GM19239 (cell line): Measurements from ENCODE around the gene YOD1.

Experiments
- DNase-seq: peaks from one replicate; pipeline ENCODE4 v3.0.0; 2011; ENCODE audit warnings: low spot score; ENCODE audit not compliant: insufficient read length
- FAIRE-seq: peaks from 2 replicates; lab custom pipeline; 2011; peaks lifted over from hg19 to GRCh38; lab: Jason Lieb, UNC

Gene YOD1

DNA sequence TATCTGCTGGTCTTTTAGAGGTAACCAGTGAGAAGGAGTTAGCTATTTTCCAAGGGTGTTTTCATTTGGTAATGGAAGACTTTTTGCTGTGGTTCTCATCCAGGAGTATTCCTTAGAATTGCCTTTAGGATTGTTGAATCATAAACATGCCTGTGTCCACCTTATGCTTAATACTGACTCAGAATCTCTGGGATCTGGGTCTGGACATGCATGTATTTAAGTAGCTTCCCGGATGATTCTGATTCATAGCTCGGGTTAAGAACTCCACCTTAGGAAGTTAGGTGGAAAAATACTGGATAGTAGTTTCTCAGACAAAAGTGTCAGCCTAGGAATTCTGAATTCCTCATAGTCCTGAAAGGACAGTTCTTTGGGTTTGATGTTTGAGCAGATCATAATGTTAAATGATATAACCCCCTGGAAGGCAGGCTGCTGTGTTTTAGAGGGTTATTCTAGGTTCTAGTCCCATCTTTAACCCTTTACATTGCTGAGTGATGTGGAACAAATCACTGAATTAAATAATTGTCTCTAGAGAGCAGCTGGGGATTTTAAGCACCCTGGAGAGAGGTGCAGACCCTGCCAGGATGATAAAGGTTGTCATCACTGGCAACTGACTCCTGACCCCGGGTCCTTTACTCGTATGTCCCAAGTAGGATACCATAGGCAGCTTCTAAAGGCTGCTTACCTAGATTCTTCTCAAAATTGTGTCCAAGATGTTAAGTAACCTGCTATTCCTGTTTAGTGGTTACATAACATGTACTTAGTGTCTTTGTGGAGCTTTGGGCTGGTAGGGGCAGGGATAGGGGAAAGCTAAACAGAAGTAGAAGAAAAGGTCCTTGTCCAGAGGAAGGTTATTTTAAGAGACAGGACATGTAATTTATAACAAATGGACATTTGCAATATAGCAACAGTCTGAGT lies 23.2 kb upstream of the YOD1 start:
- FAIRE-seq (no peak), DNase-seq (no peak)

DNA sequence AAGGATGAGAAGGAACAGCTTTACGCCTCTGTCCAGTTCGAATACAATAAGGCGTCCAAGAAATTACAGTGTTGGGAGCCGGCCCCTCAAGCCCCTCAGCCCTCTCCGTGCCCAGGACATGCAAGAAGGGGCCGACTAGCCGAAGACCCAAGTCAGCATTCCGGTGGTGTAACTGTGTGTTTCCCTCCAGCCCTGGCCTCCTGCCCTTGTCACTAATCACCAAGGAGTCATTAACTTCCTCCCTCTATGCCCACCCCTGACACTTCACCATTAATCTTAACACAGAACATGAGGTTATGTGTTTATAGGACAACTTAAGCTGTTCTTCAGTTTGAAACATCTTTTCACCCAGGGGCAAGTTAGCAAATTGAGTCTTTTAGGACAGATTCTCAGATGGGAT lies 21.2 kb upstream of the YOD1 start:
- DNase-seq (no peak), FAIRE-seq (no peak)

DNA sequence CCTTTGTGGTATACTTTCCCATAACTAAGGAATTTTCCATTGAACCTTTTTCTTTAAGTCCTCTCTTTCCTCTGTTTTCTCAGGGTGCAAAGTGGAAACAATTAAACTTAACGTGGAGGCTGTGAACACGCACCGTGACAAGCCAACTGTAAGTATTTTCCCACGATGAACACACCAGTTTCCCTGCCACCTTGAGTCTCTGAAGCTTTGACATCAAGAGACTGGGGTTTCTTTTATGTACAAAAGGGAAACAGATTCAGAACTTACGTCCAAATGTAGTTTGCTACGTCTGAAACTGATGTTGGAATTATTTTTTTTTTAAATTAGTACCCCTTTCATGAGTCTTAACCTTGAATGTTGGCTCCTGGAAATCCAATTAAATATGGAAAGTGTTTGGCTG lies 20.4 kb upstream of the YOD1 start:
- DNase-seq (no peak), FAIRE-seq (no peak)

DNA sequence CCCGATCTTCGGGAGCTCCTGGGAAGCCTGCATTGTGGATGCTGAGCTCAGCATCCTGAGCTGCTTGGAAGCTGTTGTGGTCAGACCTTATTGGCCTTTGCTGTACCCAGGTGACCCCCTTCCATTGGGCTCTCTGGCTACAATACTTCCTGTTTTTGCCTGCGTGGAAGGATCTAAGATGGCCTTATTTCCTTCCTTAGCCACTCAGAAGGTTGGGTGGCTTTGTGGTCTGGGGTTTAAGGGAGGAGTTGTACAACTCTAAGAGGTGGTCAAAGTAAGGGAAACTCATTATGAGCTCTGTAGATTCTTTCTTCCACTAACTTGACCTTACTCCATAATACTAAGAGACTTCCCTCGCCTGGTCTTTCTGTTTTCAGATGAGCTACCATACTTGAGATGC lies 19.8 kb upstream of the YOD1 start:
- no peak for DNase-seq

DNA sequence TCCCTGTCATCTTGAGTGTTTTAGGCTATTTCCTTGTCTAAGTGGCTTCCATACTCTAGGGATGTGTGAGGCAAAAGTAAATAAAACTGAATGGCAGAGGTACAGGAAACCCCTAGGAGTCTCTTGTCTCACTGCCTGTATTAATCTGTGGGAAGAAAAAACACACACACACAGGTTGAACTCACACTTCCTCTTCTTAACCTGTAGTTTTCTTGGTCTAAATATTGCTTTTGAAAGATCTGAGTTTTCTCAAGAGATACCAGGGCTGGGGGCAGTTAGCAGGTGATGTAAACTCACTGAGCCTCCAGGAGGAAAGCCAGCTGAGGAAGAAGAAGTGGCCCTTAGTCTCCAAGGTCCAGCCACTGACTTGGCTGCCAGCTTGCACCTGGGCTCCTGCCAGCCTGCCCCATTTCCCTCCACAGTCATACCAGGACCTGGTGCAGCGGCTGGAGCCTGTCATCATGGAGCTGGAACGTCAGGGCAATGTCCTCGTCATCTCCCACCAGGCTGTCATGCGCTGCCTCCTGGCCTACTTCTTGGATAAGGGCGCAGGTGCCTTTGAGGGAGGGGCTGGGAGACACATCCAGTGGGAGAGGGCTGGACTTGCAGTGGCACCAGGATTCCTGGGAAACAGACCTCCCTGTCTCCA lies 19.0 kb upstream of the YOD1 start:
- DNase-seq (no peak), FAIRE-seq (no peak)

More for the DNA sequence above, 19.8 kb upstream of the YOD1 start:
- FAIRE-seq, result no peak

DNA sequence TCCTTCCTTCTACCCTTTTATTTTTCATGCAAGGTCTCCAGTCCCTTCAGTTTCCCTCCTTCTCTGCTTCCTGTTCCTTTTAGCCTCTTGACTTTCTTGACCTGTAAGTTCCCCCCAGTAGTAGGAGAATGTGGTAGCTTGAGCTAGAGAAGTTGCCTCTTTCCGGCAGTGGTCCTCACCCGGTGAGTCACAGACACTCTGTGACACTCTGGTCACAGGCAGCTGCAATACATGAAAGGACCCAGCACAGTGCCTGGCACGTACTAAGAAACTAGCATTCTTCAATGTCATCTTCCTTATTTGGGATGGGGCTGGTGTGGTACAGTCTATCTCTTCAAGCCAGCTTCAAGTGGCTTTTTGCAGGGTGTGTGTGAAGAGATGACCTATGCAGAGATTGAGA lies 18.1 kb upstream of the YOD1 start:
- no peak for DNase-seq
- FAIRE-seq, result no peak

DNA sequence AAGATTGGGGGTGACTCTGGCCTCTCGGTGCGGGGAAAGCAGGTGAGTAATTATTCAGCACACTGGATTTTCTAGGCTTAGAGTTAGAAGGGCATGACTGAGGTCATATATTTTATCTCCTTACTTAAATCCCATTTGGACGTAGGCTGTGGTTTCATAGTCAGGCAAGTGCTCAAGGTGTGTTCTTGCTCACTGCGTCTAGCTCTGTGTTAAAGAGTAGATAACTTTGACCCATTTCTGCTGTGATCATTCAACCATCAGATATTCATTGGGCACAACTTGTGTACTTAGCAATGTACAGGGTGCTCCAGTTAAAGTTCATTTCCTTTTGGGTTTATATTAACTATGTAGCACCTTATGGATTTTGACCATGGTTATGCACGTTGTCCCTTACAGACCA lies 16.7 kb upstream of the YOD1 start:
- FAIRE-seq (no peak), DNase-seq (no peak)

DNA sequence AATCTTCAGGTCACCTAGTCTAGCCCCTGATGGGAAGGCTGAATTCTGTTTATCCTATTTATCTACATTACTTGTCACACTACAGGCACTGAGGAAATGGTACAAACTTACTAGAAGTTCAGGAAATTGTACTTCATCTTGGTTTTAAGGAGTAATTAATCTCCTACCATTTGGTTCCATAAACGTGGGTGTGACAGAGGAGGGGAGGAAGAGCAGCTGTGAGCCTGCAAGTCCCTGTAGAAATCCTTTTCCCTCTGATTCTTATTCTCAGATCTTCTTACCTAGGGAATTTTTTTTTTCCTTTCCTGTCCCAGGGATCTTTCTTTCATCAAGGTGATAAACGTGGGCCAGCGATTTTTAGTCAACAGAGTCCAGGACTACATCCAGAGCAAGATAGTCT lies 16.2 kb upstream of the YOD1 start:
- DNase-seq (no peak), FAIRE-seq (no peak)

DNA sequence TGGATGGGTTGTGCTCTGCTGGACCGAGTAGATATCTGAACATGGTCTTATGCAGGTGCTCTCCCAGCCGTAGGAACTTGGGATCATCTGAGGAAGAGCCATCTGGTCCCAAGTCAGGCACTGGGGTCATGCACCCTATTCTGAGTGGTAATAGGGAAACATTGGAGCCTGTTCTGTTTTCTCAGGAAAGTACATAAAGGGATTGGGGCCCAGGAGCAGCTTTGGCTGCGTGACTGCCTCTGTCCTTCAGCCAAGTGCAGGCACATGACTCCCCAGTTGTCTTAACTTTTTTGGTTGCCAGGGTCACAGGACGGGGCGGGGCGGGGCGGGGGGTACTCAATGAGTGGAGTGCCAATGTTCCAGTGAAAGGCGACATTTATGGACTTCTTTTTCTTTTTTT lies 13.6 kb upstream of the YOD1 start:
- no peak for FAIRE-seq
- no peak for DNase-seq

DNA sequence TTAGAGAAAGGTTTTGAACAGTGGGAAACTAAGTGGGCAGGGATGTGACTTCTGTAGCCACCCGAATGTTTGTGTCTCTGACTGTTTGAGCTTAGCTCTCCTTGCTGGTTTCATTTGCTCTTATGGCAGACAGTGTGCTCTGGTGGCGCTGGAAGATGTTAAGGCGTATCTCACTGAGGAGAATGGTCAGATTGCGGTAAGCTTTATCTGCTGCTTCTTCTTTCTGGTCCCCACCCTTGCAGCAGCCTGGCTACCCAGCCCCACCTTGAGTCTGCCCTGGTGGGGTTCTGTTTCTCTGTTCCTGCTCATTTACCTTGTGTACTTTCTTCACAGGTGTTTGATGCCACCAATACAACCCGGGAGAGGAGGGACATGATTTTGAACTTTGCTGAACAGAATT lies 12.0 kb upstream of the YOD1 start:
- FAIRE-seq (no peak), DNase-seq (no peak)

DNA sequence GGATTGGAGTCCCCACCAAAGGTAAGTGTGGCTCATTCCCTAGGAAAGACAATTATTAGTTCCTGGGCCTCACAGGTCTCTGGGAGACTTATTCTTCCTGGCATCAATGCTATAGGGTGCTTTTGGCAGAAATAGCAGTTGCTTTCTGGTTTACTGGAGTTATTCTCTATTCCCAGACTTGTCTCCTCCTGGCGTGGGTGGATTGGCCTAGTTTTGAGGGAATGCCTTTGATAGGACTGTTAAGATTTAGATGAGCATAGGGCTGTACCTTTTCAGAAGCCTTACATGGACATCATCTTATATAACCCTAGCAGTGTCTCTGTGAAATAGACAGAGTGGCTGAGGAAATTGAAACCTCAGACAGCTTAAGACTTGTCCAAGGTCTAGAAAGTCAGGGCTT lies 11.1 kb upstream of the YOD1 start:
- DNase-seq, result no peak
- no peak for FAIRE-seq

DNA sequence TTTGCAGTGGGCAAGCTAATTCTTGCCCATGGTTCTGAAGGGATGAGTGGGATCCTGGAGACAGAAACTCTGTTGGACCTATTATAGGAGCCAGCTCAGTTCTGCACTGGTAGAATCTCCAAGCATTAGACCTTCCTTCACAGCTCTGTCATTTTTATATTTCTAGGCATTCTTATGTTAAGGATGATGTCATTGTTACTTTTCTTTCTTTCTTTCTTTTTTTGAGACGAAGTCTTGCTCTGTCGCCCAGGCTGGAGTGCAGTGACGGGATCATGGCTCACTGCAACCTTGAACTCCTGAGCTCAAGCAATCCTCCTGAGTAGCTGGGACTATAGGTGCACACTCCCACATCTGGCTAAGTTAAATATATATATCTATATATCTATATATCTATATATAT lies 9.6 kb upstream of the YOD1 start:
- FAIRE-seq (no peak), DNase-seq (no peak)

DNA sequence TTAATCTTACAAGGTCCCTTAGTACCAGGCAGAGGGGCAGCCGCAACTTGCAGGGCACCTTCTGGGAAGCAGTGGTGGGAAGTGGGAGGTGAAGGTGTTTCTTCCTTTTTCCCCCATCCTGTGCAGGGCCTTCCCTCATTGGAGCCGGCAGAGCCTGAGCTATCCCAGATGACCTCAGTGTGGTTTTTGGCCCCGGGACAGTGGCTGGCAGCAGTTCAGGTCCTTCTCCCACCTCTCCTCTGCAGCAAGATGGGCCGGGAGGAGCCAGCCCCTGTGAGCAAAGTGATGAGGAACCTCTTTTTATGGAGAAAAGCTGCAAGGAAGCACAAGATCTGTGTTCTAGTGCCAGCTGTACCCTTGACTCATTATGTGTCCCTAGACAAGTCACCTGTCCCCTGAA lies 8.9 kb upstream of the YOD1 start:
- no peak for FAIRE-seq
- no peak for DNase-seq

DNA sequence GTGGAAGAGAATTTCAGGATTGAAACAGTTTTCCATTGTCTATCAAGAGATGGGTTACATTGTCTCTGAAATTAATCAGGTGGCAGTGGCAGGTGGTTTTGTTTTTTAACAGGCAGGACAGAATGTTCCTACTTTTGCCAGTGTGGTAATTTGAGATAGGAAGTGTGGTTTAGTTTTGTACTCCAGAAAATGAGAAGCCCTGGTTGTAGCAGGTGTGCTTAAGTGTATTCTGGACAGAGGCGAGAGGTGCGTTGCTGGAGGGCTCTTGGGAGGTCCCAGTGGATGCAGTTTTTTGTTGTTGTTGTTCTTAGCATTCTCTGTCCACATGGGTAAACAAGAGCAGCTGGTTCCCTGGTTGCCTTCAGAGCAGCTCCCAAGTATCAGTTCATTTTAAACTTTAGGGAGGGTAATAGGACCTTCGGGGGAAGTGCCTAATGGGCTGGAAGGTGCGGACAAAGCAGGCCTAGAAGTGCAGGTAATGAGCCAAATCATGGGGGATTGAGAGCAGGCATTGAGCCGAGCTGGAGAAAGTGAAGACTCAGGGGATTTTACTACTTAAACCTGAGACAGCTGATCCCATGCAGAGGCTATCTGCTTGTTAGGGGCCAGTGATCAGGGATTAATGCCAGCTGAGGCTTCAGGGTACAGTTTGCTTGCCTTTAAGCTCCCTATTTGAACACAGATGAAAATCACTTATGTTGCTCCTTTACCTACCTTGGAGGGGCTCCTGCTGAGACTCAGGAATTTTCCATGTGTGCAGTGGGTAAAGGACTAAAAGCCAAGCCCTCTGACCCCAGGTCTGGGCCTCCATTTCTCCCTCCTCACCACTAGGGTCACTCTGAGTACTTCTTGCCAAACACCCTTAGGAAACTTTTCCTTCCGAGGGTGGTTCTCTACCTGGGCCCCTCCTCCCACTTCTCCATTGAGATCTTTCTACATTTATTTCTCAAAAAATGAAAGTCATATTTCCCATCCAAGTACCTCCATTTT lies 8.2 kb upstream of the YOD1 start:
- DNase-seq (no peak), FAIRE-seq (no peak)

DNA sequence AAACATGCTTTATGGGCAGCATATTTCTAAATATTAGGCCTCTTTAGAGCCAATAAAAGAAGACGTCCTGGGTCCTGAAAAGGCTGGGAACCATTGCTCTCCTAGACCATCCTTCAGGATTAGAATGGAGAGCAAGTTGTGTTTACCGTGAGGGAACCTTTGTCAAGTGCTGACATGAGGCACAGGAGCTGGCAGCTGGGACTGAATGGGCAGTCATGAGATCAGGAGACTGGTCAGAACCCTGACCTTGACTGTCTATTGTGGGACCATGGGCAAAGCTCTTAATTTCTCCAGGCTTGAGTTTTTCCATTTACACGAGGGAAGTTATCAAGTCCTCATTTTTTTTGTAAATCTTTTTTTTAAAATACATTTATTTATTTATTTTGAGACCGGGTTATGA lies 7.2 kb upstream of the YOD1 start:
- FAIRE-seq (no peak), DNase-seq (no peak)

DNA sequence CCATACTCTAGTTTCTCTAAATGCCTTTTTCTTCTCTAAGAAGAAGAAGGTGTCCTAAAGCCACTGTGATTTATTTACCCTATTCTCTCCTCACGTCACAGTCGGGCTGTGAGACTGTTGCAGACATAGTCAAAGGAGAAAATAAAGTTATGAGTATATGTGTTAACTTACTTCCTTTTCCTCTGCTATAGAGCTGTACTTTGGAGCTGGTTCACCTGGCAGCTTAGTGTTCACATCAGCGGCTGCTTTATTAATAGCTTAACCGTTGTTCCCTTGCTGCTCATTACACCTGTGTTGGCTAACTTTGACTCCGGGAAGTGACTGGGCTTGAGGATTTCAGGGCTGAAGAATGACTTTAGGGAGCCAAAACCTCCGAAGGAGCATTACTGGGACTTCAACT lies 5.7 kb upstream of the YOD1 start:
- no peak for DNase-seq
- no peak for FAIRE-seq

DNA sequence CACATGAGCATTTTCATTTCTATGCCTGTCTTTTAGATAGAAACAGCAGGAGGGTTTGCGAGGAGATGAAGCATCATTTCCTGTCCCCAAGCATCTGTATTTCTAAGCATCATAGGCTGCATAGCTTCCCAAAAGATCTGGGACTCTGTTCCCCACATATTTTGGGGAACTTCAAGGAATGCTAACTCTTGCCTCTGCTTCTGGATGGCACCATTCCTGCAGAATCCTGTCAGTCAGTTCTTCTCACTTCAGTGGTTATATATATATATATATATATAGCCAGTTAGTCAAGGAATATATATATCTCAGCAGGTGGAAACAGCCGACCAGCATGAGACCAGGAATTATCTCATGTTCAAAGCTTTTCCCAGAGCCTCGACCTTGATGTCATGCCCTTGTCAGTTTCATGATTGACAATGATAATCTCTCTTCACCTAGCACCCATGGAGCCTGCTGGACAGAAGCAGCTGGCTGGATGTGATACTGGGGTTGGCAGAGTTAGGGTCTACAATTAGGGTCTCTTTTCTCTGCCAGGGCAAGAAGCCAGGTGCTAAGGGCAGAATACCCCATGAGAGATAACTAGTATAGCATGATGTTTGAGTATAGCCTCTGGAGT lies 4.5 kb upstream of the YOD1 start:
- FAIRE-seq (no peak), DNase-seq (no peak)

DNA sequence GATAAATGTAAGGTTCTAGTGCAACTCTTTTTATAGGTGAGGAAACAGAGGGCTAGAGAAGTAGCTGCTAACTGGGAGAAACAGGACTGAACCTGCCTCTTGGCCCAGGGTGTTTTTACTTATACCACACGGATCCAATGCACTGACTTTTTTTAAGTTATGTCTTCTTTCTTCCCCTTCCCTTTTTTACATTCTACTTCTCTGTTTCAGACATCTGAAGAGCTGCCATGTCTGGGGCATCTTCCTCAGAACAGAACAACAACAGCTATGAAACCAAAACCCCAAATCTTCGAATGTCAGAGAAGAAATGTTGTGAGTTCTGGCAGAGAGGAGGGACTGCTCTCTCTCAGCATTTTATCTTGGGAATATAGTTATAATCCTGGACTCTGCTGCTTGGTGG lies 3.5 kb upstream of the YOD1 start:
- FAIRE-seq (no peak), DNase-seq (no peak)

DNA sequence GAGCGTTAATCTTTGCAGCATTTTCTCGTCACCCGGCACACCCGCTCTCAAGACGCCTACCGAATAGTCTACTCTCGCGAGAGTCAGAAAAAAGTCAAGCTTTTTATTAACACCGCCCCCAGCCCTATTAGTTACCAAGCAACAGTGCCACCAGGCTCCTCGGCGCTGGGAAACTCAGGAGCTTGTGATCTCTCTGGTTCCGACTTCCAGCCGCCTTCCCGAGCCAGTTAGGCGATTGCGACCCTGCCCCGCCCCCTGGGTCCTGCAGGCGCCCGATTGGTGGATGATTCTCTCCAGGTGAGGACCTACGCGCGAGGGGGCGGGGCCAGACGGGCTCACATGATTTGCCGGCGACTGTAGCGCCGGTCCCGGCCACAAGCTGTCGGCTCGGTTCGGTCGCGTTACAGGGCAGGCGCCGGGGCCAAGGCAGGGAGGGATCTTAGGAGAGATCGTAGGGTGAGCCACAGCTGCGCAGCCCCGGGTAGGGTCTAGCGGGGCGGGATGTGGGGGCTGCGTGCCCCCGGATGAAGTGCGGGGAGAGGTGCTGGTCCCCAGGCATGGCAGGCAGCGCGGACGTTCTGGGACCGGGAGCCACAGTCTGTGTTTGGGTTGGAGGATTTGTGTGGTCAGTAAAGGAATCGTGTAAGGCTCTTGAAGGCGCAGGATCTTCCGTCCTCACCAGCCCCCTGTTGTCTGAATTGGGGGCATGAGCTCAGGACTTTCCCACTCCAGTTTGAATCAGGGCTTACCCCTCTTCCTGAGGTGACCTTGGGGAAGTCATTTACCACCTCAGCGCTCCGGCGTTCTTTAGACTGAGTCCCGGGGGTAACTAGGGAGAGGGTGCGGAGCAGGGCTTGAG lies 2.1 kb upstream of the YOD1 start, which contains the start of gene PFKFB2:
TSS of gene PFKFB2 (plus strand) at position 365 of the 859 bp plus-strand sequence. CDS start 1,443 bp downstream, outside the sequence.
- DNase-seq, result peak; percentile 79
- FAIRE-seq, result peak; percentile 21
